Lung microvascular endothelial cell (primary cell): ENCODE data around the gene EXOSC7. TPM values are rescaled to one million over a fixed set of nuclear protein-coding genes. Genes with fewer than 3 reads are reported as not detected.

Experiments
- DNase-seq, 2 donors: peaks; one replicate each; pipeline versions ENCODE4 v3.0.0 to v3.0.0-alpha.2; 2010; ENCODE audit warnings: low read depth in 2 of 2
- total RNA-seq: library from RNA; depleted of rRNA; stranded (reverse); fragments of >200 nt; gene quantifications from 2 replicates; pipeline ENCODE4 v1.2.1, GENCODE V29; 2014

EXOSC7 gene
- total RNA-seq, 1 donor from 2014 or later = 25.6 TPM

DNA sequence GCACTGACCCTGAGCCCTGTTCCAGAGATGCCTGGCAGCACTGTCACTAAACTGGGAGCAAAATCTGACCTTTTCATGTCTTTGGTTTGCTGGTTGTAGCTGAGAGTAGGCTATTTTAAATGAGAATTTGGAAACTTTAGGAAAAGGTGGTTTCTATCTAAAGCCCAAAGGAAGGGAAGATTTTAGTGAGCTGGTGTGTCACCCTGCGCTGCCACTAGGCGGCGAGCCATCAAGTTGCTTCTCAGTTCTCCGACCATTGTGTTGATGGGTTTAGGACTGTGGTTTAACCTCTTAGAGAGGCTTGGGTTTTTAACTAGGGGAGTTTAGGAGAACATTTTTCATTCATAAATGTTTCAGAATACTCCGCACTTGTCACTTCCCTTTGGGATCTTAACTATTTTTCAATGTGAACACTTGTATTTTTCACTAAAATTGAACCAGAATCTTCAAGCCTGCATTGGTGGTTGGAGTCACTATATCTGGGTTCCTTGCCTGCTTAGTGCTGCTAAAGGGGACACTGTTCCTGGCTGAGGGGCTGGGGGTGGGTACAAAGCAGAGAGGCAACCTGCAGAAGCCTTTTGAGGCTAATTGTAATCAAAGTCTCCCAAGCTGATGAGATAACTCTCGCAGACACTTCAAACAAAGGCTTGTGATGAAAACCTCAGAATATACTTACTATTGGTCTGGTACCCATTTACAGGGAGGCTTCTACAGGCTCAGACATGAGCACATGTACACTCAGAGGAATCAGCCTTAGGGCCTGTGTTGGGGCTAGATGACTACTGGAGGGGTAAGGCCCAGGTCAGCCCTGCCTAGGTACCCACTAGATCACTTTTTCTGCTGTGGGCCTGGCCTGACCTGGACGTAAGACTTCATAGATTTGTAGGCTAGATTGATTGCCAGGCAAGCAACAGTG is 16.8 kb downstream of the EXOSC7 start:
- peak; percentile 28 to 52 for DNase-seq

DNA sequence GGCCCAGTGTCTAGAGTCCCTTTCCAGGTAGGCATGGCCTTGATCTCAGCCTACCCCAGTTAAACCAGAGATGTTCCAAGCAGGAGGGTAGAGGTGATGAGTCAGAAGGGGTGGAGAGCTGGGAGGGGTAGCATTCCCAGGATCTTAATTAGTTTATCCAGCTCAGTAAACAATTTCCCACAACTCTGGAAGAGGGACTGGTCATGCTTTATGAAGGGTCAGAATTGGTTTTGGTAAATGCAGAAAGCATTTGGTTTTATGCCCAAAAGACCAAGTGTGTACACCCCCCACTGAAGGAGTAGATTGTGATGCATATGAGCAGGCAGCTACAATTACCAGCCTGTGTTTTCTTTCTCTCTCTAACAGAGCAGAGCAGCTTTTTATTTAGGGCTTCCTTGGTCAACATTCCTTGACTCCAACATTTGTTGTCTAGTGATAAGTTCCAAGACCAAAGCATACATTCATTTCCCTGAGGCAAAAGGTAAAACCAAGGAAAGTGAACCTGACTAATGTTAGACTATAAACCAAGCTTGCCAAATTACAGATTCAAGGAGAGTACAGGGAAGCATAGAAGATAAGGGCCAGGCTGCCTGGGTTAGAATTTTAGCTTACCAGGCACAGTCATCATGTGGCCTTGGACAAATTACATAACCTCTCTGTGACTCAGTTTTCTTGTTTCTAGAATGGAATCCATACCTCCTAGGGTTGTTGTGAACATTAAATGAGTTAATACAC is 17.6 kb downstream of the EXOSC7 start:
- no peak for DNase-seq

DNA sequence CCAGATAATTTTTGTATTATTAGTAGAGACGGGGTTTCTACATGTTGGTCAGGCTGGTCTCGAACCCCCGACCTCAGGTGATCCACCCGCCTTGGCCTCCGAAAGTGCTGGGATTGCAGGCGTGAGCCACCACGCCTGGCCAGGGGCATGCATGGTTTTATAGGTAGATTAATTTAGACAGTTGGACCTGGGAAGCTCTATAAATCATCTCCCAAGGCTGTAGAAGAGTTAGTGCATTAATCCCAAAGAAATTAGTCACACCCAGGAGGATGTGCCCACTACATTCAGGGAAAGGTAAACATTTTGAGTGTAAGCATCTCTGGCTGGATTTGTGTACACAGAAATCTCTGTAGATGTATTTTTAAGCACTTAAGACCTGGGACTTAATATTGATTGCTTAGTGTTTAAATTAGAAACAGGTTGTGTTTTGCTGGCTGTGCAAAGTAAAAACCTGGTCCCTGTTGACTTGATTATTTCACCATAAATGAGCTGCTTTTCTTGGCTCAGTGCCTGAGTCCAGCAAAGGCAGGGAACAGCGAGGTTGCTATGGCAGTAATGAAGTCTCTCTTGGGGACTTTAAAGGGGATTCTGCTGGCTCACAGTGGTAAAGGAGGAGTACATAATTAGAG is 19.2 kb downstream of the EXOSC7 start:
- DNase-seq = peak; percentile 36 to 86

DNA sequence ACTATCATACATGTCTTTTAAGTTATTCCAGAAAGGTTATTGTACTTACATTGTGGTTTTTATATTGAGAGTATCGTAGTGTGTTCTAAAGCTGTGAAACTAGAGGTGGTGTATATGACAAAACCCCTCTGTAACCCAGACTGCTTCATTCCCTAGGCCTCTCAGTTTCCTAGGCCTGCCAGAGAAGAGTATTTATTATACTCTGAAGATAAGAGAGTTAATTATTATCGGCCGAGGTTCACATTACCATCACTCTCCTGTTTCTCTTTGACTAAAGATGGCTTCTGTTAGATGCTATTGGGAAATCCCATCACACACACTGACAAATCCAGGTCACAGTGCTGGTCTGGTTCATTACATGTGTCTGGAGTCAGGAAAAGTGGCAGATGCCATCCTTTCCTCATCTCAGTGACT is 20.5 kb downstream of the EXOSC7 start:
- DNase-seq = no peak

DNA sequence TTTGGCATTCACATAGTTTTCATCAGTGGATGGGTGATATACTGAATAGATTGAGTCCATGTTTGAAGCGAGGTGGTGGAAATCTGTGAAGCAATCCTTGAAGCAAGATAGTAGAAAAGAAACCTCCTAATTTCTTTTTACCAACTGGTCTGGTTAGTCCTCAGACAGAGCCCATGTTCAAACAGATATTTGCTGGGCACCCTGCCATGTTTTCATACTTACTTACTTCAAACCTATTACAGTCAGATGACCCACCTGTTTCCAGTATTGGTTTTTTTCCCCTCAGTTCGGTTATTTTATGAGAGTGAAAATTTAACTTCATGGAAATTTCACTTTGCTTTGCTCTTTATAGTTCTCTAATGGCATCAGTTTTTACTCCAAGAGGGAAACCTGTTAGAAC is 23.7 kb downstream of the EXOSC7 start:
- peak in 1 of 2 donors; percentile 31 for DNase-seq

DNA sequence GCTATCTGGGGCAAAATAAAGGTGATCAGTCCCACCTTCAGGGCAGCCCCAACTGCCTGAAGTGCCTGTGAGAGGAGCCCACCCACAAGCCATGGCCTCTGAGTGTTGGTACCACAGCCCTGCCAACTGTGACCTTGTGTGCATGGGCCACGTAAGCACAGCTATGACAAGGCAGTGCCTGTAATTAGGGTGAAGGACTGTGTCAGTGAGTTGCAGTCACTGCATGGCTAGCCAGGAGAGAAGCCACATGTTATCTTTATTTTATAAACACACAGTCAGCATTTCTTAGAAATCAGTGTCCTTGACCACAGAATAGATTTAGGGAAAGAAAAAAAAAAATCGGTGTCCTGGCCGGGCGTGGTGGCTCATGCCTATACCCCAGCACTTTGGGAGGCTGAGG is 24.8 kb downstream of the EXOSC7 start:
- no peak for DNase-seq

DNA sequence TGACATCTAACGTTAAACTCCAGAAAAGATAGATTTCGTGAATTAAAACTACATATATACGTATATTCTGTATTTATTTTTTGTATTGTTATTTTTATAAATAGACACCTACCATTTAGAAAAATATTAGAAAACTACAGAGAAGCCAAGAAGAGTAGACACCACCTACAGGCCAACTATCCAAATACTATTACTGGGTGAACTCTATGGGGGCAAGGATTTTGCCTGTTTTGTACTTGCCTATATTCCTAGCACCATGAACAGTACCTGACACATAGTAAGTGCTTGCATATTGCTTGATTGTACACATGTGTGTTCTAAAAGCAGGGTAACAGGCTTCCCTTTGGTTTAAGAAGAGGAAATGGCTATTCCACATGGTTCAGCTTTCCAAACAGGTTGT is 25.7 kb downstream of the EXOSC7 start:
- DNase-seq = peak in 1 of 2 donors; percentile 19

DNA sequence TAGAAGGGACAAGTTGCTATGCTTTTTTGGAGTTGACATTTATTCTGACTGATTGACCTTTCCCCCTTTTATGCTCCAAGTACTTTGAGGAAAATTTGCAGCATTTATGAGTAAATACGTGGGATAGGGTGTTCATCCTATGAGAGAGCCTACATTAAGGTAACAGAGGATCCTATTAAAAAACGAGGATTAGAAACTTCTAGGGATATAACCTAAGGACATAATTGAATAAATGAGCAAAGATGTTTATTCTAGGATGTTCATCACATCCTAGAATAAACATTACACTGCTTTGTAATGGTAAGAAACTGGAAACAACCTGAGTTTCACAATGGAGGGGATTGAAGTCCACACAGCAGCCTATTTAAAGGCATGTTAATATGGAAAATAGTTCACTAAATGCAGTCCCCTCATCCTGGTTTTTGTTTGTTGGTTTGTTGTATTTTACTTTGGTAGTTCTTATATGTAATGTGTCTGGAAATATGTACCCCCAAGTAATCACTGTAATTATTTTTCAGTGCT is 26.2 kb downstream of the EXOSC7 start:
- peak in 1 of 2 donors; percentile 44 for DNase-seq

DNA sequence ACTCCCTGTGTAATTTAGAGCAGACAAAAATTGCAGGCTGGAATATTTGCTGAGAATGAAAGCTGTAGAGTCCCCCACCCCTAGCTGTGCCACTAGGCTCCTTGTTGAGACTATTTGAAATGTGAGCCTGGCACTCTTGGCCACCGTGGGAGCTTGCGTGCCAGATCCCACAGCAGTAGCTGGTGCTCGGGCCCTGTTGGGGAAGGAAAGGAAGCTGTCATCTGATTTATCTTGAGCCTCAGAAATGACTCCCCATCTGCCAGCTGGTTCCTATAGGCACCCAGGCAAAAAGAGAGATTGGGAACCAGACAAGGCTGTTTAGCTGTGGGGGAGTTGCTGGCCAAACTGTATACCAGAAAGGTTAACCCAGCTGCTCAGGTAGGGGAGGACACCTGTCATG is 26.7 kb downstream of the EXOSC7 start:
- DNase-seq = no peak

DNA sequence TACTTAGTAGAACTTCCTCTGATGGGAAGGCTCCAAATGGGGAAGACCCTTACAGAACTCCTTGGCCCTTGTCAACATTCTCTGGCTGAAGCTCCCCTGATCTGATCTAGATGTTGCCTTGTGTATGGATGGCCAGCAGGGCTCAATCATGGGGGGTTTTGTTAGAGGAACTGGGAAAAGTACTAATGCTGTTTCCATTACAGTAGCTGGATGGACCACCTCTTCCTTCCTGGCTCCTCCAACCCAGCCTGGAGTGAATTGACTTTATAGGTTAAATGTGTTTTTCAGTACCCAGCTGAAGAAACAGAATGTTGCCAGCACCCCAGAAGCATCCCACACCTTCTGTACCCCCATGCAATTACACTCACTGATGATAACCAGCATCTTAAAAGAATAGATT is 27.4 kb downstream of the EXOSC7 start:
- peak in 1 of 2 donors; percentile 89 for DNase-seq

DNA sequence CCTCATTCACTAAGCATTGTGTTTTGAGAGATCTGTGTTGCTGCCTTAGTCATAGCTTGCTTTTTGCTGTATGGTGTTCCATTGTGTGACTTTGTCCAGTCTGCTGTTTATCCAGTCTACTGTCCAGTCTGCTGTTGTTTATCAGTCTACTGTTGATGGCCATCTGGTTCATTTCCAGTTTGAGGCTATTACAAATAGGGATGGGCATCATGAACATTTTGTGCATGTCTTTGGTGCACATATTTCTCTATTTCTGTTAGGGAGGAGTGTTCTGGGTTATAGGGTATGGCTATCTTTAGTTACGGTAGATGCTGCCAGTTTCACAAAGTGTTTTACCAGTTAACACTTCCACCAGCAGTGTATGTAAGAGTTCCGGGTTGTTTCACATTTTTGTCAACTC is 27.8 kb downstream of the EXOSC7 start:
- DNase-seq = peak in 1 of 2 donors; percentile 73

DNA sequence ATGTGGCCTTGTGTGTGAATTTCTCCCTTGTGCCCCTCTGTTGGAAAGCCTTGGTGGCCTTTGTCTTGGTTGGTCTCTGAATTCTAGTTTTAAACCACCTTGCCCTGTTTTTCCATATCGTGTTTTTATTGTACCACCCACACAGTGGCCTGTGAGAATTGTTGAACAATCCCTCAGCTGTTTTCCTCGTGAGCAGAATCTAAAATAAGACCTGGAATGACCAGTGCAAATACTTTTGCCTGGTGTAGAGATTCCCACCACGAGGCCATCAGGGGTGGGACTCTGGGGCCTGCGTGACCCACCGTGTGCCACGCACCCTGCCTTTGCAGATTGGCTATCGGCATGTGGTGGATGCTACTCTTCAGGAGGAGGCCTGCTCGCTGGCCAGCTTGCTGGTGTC is 31.0 kb downstream of the EXOSC7 start:
- DNase-seq = no peak

DNA sequence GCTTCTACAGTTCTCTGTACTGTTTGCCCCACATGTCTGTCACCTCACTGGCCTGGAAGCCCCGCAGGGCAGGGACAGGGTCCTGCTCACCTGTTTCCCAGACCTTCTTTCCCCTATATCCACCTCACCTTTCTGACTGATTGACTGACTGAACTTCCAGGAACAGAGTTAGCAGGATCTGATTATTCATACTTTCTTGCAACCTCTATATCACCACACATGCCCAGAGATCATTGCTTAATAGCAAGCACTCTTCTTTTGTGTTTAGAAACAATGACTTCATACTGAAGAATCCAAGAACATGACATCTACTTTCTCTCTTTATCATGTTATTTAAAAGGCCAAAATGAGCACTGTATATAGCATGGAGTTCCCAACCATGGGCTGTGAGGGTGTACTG is 32.1 kb downstream of the EXOSC7 start:
- DNase-seq = no peak

DNA sequence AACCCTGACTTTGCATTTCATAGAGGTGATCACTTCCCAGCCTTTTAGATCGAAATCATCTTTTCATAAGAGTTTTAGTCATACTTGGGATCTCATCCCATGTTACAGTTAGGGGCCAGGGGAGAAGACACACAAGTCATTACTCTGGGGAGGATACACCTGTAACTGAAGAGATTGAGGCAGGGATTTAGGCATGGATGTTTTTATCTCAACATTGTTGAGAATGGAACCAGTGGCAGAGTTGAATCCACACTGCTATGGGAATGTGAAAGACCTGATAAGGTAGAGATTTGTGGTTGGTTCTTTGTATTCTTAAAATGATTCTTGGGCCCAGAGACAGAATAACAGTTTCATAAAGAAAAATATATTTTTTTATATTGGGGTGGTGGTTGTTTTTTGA is 33.8 kb downstream of the EXOSC7 start:
- DNase-seq = no peak

DNA sequence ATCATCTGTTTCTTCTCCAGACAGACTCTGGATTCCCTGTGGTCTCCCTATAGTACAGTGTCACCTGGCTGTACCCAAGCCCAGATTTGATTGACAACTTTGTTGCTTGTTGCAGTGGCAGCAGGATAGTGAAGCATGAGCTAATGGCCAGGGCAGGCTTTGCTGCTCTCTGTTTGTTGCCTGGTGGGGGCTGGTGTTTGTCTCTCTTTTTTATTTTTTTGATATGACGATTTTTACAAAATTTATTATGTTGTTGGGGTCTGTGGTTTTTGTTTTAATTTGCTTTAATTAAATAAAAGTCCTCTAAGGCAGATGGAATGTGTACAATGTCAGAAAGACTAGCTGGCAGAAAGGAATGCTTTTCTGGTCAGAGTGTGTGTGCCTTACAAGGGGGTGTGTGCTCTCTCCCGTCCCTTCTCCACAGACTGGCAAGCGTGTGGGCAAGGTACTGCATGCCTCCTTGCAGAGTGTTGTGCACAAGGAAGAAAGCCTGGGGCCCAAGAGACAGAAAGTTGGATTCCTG is 34.8 kb downstream of the EXOSC7 start:
- peak in 1 of 2 donors; percentile 28 for DNase-seq

DNA sequence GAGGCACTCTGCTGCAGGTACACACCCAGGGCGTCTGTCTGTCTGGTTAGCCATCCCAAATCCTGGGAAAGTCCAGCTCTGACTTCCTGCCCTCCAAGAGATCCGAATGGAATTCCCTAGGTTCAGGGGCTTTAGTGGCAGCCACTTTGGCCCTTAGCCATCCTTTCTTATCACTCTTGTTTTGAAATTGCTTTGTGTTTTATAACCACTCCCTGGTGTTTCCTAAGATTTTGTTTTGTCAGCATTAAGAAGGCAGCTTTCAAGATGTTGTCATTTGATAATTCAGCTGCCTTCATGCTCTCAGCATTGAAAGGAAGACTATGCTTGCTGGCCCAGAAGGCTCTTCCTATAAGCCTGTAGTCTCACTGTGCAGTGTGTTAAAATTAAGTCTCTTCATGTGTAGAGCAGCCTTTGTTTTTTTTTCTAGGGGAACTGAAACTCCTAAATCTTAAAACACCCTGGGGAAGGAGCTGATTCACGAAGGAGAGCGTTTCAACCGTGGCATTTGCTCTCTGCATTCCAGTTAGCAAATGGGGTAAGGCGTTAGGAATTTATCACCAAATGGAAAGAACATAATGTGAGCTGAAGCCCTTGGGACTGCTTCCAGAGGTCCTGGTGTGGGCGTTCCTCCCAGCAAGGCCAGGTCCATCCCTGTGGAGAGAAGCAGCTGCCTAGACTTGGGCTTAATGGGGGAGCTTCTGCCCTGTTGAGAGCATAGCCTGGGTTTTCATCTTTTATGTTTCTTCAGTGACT is 35.9 kb downstream of the EXOSC7 start:
- DNase-seq = peak; percentile 76 to 83

DNA sequence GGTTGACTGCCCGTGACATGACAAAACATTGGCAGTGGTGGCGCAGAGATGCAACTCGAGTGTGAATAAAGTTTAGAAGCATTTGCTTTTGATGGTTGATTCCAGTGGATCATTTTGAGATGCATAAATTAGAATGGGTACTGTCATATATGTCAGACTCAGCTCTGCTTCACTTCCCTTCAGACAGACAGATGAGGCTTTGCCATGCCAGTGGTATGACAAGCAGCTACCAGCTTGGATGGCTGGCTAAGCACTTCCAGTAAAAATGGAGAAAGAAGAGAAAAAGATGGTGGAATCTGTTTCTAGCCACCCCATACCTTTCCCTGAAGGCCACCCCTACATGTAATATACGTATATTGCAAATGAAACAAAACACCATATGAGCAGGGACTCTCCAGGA is 36.5 kb downstream of the EXOSC7 start:
- no peak for DNase-seq

DNA sequence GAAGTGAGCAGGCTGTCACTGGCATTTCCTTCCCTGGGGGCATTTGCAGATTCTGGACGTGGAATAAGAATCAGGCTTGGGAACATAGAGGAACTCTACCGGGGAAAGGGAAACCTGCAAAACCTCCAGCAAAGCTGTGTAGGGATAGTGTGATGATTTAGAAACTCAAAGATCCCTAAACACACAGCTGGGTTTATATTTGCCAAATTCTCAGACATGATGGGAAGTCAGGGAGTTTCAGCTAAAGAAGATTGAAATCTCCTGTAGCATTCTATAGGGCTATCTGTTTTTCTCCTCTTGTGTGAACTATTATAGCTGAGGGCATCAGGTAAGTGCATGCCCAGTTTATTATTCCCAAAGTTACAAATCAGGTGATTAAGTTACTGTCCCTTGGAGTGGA is 40.9 kb downstream of the EXOSC7 start:
- DNase-seq = no peak

DNA sequence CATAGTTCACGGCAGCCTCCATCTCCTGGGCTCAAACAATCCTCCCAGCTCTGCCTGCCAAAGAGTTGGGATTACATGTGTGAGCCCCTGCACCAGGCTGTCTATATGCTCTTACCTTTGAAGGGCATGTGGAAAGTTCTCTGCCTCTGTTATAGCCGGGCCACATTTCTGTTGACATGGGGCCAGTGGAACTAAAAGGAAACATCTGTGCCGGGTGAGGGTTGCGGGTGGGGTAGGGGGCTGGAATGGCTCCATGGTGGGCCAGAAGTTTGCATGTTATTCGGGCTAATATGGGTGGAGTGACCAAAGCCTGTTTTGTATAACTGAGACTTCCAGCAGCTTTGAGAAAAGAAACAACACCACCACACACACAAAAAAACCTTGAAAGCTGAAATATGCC is 41.8 kb downstream of the EXOSC7 start:
- DNase-seq = peak in 1 of 2 donors; percentile 80

DNA sequence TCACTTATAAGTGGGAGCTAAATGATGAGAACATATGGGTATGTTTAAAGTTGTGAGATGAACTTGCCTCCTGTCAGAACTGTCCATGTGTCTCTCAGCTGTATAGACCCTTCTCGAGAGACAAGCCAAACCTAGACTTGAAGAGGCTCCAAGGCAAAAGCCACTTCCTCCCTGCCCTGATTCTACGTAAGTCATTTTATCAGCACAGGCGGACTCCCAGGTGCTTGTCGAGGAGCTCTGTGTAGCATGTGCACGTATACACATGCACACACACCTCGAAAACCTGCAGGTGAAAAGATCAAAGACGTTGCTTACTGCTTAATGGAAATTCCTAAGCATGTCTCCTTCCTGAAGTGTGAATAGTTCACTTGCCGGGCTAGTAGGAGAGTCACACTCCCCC is 44.5 kb downstream of the EXOSC7 start:
- DNase-seq = no peak
